COR-L47 (cell line): ENCODE results near the gene RAB14.
A peak's percentile ranks its signal among the peaks of the same experiment; 100 is the strongest.
"Not testable (repeated sequence)": the region's sequence is repeated elsewhere in the genome, so short reads cannot be mapped to it uniquely, and the experiment has no call there.

ENCODE experiments used
- DNase-seq: peaks from one replicate; lab custom pipeline; 2025; lab: John Stamatoyannopoulos, UW

The RAB14 gene

GRCh38 chr9:121156263-121156731, 45.4 kb downstream of the RAB14 start:
- DNase-seq, result no peak

DNA sequence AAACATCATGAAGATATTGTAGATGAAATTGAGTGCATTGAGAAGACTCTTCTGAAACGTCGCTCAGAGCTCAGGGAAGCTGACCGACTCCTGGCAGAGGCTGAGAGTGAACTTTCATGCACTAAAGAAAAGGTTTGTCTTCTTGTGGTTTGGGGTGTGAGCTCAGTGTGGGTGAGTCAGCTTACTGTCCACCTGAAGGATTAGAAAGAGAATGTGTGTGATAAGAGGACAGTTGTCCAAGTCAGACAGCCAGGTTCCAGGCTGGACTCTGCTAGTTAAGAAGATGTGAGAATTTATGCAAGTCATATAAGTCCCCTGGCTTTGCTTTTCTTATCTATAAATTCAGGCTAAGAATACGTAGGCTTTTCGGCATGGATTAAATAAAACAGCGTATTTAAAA, 46.9 kb downstream of the RAB14 start:
- no peak for DNase-seq

DNA sequence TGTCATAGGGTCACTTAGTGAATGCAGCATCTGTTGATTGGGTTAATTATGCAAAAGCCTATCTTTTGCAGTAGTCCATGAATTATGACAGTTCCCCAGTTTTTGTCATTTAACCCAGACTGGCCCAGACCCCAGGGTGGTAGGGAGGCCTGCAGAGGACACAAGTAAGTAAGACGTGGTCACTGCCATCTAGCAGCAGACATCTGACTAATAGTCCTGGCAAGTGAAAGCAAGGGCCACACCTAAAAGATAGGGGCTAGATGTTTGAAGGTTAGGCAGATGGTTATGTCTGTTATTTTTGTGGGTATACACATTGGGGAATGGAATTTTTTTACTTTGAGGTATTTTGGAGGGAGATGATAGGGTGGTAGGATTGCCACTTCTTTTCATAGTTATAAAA, 48.0 kb downstream of the RAB14 start:
- DNase-seq, result no peak

DNA sequence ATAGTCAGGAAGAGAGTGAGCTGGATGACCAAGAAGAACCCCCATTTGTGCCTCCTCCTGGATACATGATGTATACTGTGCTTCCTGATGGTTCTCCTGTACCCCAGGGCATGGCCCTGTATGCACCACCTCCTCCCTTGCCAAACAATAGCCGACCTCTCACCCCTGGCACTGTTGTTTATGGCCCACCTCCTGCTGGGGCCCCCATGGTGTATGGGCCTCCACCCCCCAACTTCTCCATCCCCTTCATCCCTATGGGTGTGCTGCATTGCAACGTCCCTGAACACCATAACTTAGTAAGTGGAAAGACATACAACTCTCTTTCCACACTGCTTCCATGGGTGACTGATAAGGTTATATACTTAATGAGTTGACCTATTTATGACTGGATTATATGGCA, 51.5 kb downstream of the RAB14 start:
- DNase-seq, result no peak

- no peak for DNase-seq
Measured at GRCh38 chr9:121144482-121144881, 57.2 kb downstream of the RAB14 start.

DNA sequence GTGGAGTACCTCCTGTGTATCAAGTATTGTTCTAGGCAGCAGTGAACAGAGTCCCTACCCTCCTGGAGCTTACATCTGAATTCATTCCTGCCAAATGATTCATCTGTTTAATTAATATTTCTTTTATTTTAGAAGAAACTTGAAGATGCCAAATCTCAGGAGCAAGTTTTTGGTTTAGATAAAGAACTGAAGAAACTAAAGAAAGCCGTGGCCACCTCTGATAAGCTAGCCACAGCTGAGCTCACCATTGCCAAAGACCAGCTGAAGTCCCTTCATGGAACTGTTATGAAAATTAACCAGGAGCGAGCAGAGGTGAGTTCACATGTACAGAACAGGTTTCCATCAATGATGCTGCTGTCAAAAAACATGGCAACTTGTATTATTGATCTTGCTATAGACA, 57.9 kb downstream of the RAB14 start:
- DNase-seq, result no peak

DNA sequence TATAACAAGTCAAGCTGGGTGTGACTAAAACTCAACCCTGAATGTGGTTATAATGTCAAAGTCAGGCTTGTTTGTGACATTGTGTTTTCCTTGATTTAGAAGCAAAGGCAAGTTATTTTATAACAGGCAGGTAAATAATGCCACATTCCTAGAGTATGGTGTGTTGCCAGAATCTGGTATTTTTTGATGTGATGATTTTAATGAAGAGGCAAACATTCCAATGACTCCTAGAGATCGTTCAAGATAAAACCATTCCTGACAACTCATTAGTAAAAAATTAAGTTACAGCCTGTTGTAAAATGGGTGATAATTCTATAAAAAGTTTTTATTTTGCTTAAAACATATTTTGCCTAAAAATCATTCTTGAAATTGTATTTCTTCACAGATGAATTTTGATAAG, 60.0 kb downstream of the RAB14 start:
- DNase-seq, result no peak

DNA sequence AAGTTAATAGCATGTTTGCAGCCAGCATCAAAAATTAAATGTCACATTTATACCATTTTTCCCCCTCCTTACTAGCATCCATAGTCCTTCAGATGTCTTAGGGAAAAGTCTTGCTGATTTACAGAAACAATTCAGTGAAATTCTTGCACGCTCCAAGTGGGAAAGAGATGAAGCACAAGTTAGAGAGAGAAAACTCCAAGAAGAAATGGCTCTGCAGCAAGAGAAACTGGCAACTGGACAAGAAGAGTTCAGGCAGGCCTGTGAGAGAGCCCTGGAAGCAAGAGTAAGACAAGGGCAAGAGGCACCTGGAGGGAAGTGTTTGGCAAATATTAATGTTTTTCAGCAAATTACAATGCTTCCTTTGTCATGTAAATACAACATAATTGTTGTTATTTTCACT, 60.4 kb downstream of the RAB14 start:
- no peak for DNase-seq

DNA sequence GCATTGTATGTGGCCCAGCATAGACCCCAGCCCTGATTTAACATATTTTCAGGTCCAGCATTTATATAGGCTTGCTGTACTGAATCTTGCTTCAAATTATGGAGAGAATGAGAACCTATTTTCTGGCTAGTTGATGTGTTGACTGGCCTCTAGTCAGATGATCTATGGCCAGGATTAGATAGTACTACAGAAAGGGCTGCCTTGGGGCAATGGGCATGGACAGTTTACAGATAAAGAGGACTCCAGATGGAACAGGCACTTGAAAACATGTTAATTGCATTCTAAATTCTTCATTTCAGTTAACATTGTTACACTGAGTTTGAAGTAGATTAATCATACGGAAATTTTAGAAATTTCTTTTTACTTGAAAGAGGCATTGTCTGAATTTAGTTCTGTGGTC, 61.5 kb downstream of the RAB14 start:
- no peak for DNase-seq

DNA sequence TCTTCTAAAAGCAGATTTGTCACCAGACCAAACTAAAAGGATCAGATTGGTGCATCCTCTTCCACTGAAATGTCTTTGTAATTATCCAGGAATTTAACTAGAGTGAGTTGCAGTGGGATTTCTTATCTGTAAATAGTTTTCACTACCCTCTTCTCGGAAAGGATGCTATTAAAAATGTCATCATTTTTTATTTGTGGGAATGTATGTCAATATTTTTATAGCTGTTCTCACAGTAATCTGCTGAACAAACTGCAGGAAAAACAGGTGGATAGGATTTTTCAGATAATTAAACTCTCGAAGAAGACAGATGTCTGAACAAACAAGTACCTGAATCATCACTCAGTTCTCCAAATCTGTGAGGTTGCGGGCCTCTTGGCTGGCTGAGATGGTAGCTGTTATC, 62.7 kb downstream of the RAB14 start:
- DNase-seq, result no peak

DNA sequence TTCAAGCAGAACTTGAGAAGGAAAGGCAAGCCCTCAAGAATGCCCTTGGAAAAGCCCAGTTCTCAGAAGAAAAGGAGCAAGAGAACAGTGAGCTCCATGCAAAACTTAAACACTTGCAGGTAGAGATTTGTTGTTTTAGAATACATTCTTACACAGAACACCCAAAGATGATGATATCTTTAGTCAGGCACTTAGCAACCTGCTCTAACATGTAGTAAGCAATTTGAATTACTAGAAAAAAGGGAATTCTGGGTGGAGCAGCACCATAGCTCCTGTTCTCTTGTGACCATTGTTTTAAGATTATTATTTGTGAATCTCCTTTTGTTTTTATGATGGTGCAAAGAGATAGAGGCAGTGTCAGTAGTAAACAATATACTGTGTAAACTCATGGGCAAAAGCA, 63.1 kb downstream of the RAB14 start:
- no peak for DNase-seq

DNA sequence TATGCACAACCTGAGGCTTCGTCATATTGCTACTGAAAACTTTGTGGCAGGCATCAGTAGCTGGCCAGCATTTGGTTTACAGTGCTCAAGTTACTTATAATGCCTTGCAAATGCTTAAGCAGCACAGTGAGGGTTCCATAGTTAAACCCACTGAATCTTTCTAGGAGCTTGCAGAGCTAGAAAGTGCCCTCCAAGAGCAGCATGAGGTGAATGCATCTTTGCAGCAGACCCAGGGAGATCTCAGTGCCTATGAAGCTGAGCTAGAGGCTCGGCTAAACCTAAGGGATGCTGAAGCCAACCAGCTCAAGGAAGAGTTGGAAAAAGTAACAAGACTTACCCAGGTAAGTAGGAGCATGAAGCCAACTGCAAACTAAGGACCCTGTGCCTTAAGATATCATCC, 66.0 kb downstream of the RAB14 start:
- DNase-seq, result no peak

DNA sequence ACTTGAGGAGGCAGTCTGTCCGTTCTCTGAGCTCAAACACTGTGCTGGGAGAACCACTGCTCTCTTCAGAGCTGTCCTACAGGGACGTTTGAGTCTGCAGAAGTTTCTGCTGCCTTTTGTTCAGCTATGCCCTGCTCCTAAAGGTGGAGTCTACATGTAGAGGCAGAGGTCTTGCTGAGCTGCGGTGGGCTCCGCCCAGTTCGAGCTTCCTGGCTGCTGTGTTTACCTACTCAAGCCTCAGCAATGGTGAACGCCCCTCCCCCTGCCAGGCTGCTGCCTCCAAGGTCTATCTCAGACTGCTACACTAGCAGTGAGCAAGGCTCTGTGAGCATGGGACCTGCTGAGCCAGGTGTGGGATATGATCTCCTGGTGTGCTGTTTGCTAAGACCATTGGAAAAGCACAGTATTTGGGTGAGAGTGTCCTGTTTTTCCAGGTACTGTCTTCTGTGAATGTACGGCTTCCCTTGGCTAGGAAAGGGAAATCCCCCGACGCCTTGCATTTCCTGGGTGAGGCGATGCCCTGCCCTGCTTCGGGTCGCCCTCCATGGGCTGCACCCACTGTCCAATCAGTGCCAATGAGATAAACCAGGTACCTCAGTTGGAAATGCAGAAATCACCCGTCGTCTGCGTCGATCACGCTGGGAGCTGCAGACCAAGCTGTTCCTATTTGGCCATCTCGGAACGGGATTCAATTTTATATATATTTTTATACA, 68.4 kb downstream of the RAB14 start:
- peak; percentile 32 for DNase-seq

GRCh38 chr9:121129384-121129783, 72.3 kb downstream of the RAB14 start:
- not testable (repeated sequence) for DNase-seq
